ENCODE measurements around the gene HOXB3. TPM values are rescaled to one million over a fixed set of nuclear protein-coding genes. Genes with fewer than 3 reads are reported as not detected.

Gene HOXB3
- total RNA-seq, 4 donors from 2014 or later: 25.7 to 57.1 (median 34.9) TPM

GRCh38 chr17:48609033-48609432, 19.0 kb upstream of the HOXB3 start:
- no peaks in the 10 kb centered on the region for H3K9me3 ChIP-seq
- no peaks in the 10 kb centered on the region for H3K36me3 ChIP-seq
- no peak for DNase-seq
- TF ChIP-seq EP300 (IDR thresholded peaks at IDR 0.05; ENCODE audit: low read depth): no peak
- TF ChIP-seq, protein P1, sequence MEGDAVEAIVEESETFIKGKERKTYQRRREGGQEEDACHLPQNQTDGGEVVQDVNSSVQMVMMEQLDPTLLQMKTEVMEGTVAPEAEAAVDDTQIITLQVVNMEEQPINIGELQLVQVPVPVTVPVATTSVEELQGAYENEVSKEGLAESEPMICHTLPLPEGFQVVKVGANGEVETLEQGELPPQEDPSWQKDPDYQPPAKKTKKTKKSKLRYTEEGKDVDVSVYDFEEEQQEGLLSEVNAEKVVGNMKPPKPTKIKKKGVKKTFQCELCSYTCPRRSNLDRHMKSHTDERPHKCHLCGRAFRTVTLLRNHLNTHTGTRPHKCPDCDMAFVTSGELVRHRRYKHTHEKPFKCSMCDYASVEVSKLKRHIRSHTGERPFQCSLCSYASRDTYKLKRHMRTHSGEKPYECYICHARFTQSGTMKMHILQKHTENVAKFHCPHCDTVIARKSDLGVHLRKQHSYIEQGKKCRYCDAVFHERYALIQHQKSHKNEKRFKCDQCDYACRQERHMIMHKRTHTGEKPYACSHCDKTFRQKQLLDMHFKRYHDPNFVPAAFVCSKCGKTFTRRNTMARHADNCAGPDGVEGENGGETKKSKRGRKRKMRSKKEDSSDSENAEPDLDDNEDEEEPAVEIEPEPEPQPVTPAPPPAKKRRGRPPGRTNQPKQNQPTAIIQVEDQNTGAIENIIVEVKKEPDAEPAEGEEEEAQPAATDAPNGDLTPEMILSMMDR (IDR thresholded peaks at IDR 0.05): no peak
- TF ChIP-seq POLR2AphosphoS5 (IDR thresholded peaks at IDR 0.05): no peak
- peak overlapping the region in 1 of 4 donors; percentile 90 for H3K27ac ChIP-seq
- intact Hi-C loops (cut with DNase I; ENCODE audit: low total_unique reads): no loop called here
- H3K27me3 ChIP-seq: peaks cover 37% of the 10 kb centered on the region
- in situ Hi-C loops (cut with MboI; ENCODE audit: low pct_ligation_motif_present in 1 of 4, low pct_unique_long_range_greater_than_20kb in 1 of 4, low sequenced_read_pairs in 3 of 4): no loop called here
- peak overlapping the region in 2 of 4 donors; percentile 70 to 75 for H3K4me3 ChIP-seq
- peaks cover 0 to 50% (median 40%) of the 10 kb centered on the region in 4 donors for H3K4me1 ChIP-seq

- 100% methylated on average over 1 of the region's 1 CpG for WGBS, 2 donors (ENCODE audit: low coverage in 1 of 2)
- Histone ChIP-seq H3K36me3 (no peaks in the 10 kb centered on the region), H3K4me1 (peaks cover 0 to 44% (median 36%) of the 10 kb centered on the region in 4 donors), H3K27me3 (peaks cover 35% of the 10 kb centered on the region), H3K27ac (no peak overlapping the region), H3K9me3 (no peaks in the 10 kb centered on the region), H3K4me3 (no peak overlapping the region)
- in situ Hi-C loops (cut with MboI; ENCODE audit: low pct_ligation_motif_present in 1 of 4, low pct_unique_long_range_greater_than_20kb in 1 of 4, low sequenced_read_pairs in 3 of 4) (no loop called here), intact Hi-C loops (cut with DNase I; ENCODE audit: low total_unique reads) (no loop called here)
- no peak for DNase-seq
- TF ChIP-seq POLR2AphosphoS5 (IDR thresholded peaks at IDR 0.05) (no peak), POLR2A (IDR thresholded peaks at IDR 0.05) (no peak), EP300 (IDR thresholded peaks at IDR 0.05; ENCODE audit: low read depth) (no peak)
- TF ChIP-seq, protein P1 (IDR thresholded peaks at IDR 0.05): no peak
Measured at GRCh38 chr17:48608494-48608834, 18.4 kb upstream of the HOXB3 start.

- intact Hi-C loops (cut with DNase I; ENCODE audit: low total_unique reads): no loop called here
Measured at GRCh38 chr17:48606892-48607614, 17.0 kb upstream of the HOXB3 start.

DNA sequence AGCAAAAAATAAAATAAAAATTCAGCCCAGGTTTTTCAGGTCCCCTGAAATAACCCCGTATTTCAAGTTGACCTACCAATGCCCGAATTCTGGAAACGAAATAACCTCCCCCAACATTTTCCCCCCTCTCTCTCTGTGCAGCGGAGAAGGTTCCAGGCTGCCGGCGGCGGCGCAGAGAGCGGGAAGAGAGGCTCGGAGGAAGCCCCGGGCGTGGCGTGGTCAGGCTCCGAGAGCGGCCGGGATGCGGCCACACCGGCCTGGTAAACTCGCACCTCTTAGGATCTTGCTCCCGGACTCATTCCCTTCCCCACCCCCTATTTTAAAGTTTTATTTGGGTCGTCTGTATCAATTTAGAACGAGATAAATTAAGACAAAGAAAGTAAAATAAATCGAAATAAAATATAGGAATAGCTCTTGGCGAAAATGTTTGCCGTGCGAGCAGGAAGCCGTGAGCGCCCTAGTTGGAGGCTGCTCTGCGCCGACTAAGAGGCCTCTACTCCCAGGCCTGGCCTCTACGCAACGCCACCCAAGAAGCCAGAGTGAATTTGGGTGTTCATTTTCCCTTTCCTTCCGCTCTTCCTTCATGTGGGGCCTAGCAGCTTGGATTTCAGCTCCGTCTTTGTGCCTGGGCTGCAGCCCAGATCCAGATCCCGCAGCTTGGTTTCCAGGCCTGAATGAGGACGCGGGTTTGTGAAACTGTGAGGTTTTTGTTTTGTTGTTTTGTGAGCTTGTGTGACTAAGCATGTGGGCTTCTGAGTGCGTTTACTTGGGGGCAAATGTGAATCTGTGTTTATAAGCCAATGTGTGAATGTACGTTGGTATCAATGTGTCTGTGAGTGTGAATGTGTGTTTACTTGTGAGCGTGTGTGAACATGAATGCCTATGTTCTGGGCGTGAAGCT, 16.2 kb upstream of the HOXB3 start:
- H3K27ac ChIP-seq: peak overlapping the region in 3 of 4 donors; percentile 86 to 95 (median 89)
- 87 to 90% methylated on average over 29 to 41 of the region's 41 CpGs for WGBS, 2 donors (ENCODE audit: low coverage in 1 of 2)
- H3K4me1 ChIP-seq: peaks cover 0 to 39% (median 32%) of the 10 kb centered on the region in 4 donors
- intact Hi-C loops (cut with DNase I; ENCODE audit: low total_unique reads): no loop called here
- TF ChIP-seq, protein P1 (IDR thresholded peaks at IDR 0.05): no peak
- no peak for TF ChIP-seq POLR2A (IDR thresholded peaks at IDR 0.05)
- H3K4me3 ChIP-seq: no peak overlapping the region
- H3K36me3 ChIP-seq: no peaks in the 10 kb centered on the region
- peaks cover 19% of the 10 kb centered on the region for H3K27me3 ChIP-seq
- in situ Hi-C loops (cut with MboI; ENCODE audit: low pct_ligation_motif_present in 1 of 4, low pct_unique_long_range_greater_than_20kb in 1 of 4, low sequenced_read_pairs in 3 of 4): no loop called here
- no peaks in the 10 kb centered on the region for H3K9me3 ChIP-seq
- no peak for DNase-seq

More at GRCh38 chr17:48606892-48607614, 17.0 kb upstream of the HOXB3 start:
- H3K4me3 ChIP-seq: no peak overlapping the region
- H3K9me3 ChIP-seq: no peaks in the 10 kb centered on the region
- in situ Hi-C loops (cut with MboI; ENCODE audit: low pct_ligation_motif_present in 1 of 4, low pct_unique_long_range_greater_than_20kb in 1 of 4, low sequenced_read_pairs in 3 of 4): no loop called here
- H3K27ac ChIP-seq: no peak overlapping the region
- peaks cover 21% of the 10 kb centered on the region for H3K27me3 ChIP-seq
- no peak for DNase-seq
- H3K36me3 ChIP-seq: no peaks in the 10 kb centered on the region
- TF ChIP-seq POLR2A (IDR thresholded peaks at IDR 0.05): no peak
- no peak for TF ChIP-seq EP300 (IDR thresholded peaks at IDR 0.05; ENCODE audit: low read depth)
- TF ChIP-seq, protein P1 (IDR thresholded peaks at IDR 0.05): no peak
- TF ChIP-seq POLR2AphosphoS5 (IDR thresholded peaks at IDR 0.05): no peak
- H3K4me1 ChIP-seq: peaks cover 0 to 39% (median 31%) of the 10 kb centered on the region in 4 donors
- WGBS, 2 donors (ENCODE audit: low coverage in 1 of 2): 88 to 96% methylated on average over 9 of the region's 9 CpGs

Measured in transverse colon (tissue), 4 donors.